Right kidney (tissue), 1 donor: Measurements from ENCODE around the gene GRIN2A.
"Not testable (repeated sequence)": the region's sequence is repeated elsewhere in the genome, so short reads cannot be mapped to it uniquely, and the experiment has no call there.

Source experiments
- DNase-seq: peaks from one replicate; pipeline ENCODE4 v3.0.0-alpha.2; 2016

Gene GRIN2A

DNA sequence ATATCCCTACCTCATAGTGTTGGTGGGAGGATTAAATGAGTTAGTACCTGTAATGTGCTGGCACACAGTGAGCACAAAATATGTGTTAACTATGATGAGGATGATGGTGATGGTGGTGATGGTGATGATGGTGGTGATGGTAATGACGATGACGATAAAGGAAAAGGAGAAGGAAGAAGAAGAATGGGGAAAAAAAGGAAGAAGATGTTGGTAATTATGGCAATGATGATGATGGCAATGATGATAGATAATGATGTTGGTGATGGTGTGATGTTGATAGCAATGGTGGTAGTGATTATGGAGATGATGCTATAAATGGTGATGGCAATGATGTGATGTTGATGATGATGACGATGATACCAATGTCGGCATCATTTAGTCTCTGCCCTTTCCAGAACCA is 270.2 kb downstream of the GRIN2A start:
- DNase-seq: no peak

DNA sequence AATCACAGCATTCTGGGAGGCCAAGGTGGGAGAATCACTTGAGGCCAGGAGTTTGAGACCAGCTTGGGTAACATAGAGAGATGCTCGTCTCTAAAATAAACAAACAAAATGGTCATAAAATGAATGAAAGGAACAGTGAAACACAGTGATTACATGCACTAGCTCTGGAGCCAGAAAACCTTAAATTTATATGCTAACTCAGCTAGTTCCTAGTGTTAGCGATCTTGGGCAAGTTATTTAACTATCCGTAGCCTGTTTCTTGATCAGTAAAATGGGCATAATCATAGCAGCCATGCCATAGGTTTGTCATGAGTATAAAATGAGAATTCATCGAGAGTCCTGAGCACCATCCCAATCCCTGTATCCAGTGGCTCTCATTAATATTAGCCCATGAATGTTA is 271.0 kb downstream of the GRIN2A start:
- DNase-seq: no peak

DNA sequence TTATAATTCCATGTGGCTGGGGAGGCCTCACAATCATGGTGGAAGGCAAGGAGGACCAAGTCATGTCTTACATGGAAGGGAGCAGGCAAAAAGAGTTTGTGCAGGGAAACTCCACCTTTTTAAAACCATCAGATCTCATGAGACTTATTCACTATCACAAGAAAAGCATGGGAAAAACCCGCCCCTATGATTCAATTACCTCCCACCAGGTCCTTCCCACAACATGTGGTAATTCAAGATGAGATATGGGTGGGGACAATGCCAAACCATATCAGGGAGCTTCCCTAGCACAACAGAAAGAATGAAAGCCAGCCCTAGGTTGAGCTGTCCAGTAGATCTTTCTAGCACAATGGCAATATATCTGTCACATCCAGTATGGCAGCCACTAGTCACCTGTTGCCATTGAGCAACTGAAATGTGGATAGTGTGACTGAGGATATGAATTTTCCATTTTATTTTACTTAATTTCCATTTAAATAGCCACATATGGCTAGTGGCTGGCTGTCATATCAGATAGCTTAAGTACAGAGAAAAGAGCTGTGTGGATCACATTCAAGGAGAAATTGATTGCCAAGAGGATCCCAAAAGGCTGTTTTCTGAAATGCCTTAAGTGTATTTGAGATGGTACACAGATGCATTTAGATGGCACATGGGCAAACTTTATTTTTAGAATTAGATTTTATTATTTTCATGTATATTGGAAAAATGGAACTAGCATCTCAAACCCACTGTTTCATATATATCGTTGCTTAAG is 273.0 kb downstream of the GRIN2A start:
- DNase-seq: no peak

DNA sequence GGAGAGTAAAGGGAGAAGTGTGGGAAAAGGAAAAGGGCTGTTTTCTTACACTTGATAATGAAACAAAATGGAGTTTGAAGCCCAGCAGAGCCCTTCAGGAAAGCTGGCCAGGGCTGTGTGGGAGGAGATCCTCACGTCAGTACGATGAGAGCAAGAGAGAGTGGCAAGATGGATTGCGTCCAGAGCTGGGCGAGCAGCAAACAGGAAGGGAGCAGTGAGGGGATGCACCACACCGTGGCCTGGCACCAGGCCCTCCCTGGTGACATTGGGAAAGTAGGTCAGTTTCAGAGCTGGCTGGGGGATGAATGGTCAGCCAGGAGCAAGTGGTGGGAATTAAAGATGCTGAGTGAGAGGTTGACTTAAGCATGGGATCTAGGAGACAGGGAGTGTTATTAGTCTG is 273.6 kb downstream of the GRIN2A start:
- DNase-seq: peak; percentile 28

DNA sequence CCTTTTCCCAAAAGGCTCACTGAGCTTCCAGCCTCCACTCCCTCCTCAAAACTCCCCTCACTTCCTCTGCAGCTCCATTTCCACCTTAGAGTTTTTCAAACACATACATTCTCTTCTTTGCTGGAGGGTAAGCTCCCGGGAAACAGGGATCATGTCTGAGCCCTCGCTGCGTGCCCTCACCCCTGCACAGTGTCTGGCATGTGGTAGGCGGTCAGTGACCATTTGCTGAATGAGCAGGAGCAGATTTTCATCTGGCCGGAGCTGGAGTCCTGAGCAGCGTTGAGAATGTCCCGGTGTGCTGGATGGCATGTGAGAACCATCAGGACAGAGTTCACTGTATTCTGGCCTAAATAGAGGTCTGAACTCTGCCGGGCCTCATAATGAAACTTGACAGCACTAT is 274.5 kb downstream of the GRIN2A start:
- DNase-seq: no peak

DNA sequence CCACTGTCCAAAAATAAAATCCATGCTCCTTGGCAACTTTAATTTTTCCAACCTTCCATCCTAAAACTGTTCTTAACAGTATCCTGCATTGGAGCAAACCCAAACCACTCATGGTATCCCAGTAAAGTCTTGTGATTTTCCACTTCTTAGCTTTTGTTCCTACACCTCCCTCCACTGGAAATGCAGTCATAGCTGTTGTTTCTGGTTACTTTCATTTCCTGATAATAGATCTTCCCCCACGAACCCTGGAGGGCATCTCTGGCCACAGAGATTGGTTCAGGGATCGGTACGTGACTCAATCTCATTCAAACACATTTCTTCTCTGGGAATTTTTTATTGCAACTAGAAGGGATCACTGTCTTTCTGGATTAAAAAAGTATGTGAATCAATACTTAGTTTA is 276.0 kb downstream of the GRIN2A start:
- DNase-seq: no peak

DNA sequence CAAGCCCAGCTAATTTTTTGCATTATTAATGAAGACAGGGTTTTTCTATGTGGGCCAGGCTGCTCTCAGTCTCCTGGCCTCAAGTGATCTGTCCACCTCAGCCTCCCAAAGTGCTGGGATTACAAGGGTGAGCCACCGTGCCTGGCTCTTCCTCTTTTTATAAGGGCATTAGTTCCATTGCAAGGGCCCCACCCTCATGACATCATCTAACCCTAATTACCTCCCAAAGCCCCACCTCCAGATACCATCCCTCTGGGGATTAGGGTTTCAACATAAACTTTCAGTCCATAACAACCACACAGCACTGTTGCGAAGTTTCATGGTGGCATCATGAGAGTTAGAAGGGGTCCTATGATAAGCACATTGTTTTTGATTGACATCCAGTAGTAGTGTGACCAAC is 277.7 kb downstream of the GRIN2A start:
- no peak for DNase-seq

DNA sequence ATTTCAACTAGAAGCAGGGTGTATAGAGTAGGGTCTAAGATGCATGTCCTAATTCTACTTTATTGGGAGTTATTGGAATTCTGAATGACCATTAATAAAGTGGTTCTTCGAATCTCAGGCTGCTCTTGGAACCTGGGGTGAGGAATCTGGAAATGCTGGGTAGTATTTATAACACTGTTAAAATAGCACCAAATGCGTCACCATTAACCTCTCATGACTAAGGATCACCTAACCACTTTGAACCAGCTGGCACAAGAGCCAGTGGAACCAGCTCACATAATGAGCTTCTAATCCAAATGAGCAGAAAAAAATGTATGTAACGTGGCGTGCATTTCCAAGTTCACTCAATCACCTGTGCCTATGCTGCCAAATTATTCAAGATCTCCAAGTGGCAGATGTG is 281.7 kb downstream of the GRIN2A start:
- DNase-seq: no peak

DNA sequence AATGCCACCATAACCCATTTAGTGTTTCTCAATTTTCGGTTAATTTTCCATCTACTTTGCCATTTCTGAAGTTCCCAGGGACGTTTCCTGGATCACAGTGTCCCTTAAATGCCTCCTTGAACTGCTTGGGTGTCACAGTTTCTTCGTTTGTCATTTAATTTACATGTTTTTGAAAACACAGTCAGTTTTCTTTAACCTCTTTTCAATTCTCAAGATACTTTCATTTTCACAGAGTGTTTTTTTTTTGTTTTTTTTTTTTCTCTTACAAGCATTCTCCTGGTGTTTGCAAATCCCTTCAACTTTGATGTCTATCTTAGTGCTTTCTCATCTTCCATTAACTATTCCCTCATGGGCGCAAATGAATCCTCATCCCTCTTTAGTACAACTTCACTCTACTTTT is 283.7 kb downstream of the GRIN2A start:
- no peak for DNase-seq

DNA sequence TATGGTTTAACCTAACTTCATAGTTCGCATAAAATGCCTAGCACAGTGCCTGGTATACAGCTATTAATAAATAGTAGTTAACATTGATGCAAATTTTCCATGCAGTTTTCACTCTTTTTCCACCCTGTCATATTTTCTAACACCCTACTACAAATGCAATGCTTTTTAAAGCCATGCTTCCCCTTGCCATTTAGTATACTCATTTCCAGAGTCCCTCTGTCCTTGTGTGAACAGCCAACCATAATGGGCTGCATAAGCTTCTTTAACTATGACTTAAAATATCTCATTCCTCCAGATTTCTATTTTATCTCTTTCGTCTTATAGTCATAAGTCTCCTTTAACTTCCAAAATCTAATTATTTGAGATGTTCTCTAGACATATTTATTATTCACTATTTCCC is 284.1 kb downstream of the GRIN2A start:
- no peak for DNase-seq

DNA sequence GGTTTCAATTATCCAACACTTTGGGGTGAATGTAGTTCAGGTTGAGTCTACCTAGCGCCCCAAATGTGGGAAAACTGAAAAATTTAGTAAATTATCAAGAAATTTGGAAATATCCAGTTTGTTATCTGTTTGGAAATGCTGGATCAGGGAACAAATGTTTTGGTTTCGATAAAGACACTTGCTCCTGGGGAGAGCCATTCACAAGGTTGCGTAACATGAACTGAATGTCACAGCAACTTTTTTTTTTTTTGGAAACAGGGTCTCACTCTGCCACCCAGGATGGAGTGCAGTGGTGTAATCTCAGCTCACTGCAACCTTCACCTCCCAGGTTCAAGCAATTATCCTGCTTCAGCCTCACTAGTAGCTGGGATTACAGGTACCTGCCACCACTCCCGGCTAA is 286.4 kb downstream of the GRIN2A start:
- no peak for DNase-seq

DNA sequence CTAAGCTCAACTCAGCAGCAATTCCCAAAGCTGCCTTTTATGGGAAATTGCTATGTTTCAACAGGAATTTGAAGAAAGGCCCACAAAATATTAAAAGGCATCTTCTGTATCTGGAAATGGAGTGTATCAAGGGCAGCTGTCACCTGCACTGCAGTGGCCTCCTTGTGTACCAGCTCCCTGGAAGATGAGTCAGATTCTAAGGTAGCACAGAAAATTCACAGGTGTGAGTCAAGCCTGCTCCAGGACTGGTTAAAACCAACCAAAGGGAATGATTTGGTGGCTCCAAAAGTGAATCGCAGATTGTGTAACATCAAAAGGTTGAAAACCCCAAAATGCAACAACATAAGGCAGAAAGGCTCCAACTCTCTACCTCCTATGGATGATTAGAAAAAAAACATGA is 296.4 kb downstream of the GRIN2A start:
- DNase-seq: no peak

DNA sequence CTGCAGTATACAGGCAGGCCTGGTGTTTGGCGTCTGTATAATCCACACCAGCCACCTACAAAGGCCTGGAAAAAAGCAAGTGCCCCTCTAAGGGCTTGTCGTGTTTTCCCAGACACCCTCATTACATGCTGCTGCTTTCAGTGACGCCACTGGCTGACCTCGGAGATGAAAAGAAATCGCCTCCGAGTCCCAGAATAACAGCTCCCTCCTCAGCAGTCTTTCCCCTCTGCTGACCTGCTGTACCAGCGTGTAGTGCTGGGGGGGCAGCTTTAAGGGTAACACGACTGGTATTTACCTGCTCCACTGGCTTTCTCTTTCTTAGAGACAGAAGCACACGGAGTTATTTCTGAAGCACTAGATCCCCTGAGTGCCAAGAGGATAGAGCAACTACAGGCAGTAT is 296.8 kb downstream of the GRIN2A start:
- DNase-seq: peak; percentile 6

DNA sequence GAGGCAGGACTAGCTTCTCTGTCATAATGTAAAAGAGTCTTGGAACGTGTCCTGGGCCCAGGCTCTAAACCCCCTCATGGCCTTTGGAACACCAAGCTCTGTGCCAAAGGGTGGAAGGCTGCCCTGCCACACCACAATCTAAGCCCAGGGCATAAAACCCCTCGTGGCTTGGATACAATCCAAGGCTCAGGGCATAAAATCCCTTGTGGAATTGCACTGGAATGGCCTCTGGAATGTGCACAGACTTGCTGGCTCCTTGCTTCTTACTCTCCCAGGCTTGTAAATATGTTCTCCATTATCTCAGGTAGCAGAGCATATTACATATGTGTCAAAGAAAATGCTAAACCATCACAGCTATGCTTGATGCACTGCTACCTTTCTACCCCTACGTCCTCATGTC is 306.2 kb downstream of the GRIN2A start:
- DNase-seq: not testable (repeated sequence)

DNA sequence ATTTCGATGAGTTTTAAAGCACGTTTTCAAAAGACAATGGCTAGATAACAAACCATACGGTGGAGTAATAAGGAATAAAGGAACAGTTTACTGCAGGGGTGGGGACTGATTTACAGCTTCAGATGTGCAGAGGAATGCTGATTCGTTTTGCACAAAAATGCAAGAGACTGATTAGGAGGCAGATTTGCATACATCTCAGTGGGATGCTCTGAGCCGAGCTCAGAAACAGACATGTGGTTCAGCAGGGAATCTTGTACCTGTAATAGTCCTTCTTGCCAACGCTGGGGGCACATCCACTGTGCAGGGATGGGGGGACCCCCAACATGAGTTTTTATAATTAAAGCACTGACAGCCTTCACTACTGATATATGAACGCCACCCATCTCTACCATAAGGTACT is 308.0 kb downstream of the GRIN2A start:
- DNase-seq: no peak

DNA sequence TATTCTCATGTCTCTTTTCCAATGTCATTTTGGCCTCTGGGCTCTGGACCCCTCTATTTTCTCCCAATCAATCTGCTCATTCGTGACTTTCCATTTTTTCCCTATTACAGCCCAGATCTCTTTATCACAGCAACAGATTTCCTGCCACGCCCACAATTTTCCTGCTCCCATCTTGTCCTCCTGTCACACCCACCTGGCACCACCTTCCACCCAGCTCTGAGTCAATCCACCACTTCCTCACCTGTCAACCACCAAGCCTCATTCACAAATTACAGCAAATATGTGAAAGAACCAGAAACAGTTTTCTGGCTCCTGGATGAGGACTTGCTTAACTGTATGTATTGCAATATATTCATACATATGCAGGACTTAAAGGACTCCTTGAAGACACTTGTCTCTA is 311.3 kb downstream of the GRIN2A start:
- DNase-seq: no peak

DNA sequence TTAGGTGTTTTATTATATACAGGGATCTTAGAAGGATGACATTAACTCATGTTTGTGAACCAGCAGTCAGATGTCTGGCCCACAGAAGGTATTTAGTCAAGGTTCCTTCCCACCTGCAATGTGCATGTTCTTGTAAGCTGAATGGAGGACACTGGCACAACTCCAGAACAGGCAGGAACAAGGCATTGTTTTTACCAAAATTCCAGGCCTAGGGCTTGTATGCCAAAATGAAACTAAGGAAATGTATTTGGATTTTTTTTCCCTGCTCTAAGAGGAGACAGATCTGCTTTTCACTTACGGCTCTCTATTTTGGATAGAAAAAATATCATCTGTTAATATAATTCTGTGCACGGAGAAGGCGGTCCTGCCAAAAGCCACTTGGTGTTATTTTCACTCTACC is 312.5 kb downstream of the GRIN2A start:
- no peak for DNase-seq

DNA sequence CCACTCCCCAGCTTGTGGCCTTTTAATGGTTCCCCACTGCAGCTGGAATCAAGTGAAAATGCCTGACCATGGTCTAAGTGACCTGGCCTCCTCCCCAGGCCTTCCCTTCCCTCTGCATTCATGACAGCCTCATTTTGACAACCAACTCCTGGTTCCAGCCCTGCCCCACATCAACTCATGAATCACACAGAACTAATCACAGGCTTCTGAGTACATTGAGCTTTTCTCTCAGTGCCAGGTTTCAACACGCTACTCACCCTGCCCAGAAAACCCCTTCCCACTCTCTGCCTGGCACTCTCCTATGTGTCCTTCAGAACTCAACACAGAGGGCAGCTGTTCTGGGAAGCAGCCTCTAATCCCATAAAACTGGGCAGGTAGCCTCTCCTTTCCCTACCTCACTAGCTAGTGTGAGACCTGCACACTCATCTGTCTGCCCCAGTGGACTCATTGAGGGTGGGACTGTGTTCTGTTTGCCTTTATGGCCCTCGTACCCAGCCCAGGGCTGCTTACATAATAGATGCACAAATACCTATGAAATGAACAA is 313.6 kb downstream of the GRIN2A start:
- no peak for DNase-seq

DNA sequence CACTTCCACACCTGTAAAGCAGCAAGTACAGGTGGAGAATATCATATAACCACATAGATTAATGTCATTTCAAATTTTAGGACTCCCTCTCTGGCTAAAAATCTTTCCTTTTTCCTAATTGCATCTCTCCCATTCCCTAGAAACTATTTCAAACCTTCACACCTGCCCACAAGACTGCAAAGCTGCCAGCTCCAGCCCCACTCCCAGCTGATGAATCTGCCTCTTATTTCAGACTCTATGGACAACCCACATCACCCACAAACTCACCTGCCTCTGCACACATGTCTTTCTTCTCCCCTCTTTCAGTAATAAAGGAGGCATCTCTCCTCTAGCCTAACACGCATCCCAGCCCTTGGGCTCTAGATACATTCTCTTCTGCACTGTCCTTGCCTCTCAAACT is 315.1 kb downstream of the GRIN2A start:
- DNase-seq: no peak

DNA sequence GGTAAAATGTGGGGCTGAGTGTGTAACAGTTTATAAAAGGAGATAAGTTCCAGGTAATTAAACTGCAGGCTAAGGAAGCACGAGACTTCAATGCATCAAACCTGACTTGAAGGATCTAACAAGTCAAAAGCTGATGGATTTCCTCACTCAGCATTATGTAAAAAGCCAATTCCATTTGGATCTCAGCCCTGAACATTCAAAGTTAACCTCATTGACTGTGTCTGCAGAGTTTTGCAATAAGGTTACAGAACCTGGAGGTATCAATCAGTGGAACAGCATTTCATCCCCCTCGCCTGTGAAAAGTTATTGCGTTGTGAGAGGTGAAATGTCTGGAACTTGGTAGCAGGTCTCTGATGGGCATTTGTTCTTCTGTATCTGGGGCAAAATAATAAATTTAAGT is 317.8 kb downstream of the GRIN2A start:
- no peak for DNase-seq

DNA sequence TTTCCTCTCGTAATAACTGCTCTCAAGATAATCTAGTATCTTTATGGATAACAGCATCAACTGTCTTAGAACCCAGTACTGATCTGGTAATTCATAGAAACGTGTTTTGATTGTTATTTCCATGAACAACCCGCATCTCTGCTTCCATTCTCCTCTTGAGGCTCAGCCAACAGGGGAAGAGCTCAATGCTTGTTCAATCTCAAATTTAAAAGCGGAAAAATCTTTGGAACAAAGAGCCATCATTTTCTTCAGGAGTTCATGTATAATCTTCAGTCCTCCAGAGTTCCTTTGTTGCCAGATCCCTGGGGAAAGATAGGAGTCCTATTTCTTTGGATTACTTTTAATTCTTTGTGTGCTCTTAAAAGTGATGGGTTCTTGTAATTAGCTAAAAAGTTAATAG is 319.9 kb downstream of the GRIN2A start:
- no peak for DNase-seq

DNA sequence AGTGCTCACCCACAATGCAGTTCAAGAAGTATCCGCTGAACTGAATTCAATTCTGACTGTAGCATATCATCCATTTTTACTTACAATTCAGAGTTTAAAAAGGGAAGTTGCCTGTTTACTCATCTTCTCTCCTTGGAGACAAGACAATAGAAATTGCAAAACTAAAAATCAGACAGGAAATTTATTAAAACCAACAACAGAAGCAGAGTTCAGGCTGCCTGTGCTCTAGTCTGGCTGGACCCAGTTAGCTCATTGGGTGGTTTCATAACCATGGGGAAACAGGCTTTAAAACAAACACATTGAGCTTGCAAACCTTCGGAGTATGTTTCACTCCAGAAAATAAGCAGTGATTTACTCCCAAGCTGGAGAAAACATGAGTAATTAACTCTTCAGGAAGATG is 321.4 kb downstream of the GRIN2A start:
- no peak for DNase-seq

DNA sequence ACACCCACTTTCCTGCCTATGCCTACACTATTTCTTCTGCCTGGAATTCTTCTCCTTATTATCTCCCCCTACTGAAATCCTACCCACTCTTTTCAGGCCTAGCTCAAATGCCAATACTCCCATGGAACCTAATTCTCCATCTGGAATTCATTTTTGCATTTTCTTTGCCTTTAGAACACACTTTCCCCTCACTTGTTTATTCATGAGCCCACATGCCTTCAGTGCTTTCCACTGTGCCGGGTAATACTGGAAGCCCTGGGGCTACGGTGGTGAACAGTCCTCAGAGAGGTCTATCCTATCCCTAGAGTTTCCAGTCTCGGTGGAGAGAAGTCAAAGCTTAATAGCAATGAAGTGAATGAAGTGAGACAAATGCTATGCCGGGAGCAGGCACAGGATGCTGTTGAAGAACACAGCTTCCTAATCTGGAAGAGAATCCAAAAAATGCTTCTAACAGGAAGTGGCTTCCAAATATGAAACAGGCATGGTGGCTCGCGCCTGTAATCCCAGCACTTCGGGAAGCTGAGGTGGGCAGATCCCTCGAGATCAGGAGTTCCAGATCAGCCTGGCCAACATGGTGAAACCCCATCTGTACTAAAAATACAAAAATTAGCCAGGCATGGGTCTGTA is 322.4 kb downstream of the GRIN2A start:
- DNase-seq: no peak

DNA sequence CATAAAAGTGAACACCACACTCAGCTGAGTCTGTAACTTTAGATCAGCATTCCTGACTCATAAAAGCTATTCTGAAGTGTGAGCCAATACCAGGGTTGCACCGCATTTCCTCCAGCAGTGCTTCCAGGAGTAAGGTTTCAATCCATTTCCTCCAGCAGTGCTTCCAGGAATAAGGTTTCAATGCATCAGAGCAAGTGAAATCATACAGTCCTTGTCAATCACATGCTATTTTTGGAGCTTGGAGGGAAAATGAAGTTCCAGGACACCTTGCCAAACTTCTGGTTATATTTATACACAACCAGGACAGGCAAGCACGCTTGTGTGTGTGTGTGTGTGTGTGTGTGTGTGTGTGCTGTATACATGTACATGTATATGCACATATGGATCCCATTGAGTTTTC is 327.6 kb downstream of the GRIN2A start:
- no peak for DNase-seq
